22Rv1 (cell line): ENCODE data around the gene VTI1A.

Source experiments
- CTCF ChIP-seq: fragments of 450-650 bp; IDR thresholded peaks from 2 replicates; pipeline ENCODE4 v1.5.1; 2017; ENCODE audit warnings: mild to moderate bottlenecking
- ZFX ChIP-seq: fragments of 450-650 bp; IDR thresholded peaks from 2 replicates; pipeline ENCODE4 v1.6.1; 2017; ENCODE audit warnings: antibody characterized with exemption, borderline replicate concordance

GRCh38 chr10:112526139-112526538, 79.1 kb downstream of the VTI1A start:
- no peak for TF ChIP-seq CTCF
- no peak for TF ChIP-seq ZFX
